ENCODE measurements around the gene SRGAP1. TPM values are rescaled to one million over a fixed set of nuclear protein-coding genes. Genes with fewer than 3 reads are reported as not detected.
"Not testable (repeated sequence)": the region's sequence is repeated elsewhere in the genome, so short reads cannot be mapped to it uniquely, and the experiment has no call there.

Gene SRGAP1
- total RNA-seq, 6 experiments from 2014 or later: 1.3 to 5.0 (median 3.0) TPM

GRCh38 chr12:64016521-64016920 lies 172.0 kb downstream of the SRGAP1 start:
- ATAC-seq: no peak
- intact Hi-C loops (cut with DNase I): no loop called here
- Histone ChIP-seq H3K4me3 (no peak overlapping the region), H3K36me3 (no peaks in the 10 kb centered on the region), H3K27ac (no peak overlapping the region), H3K27me3 (no peaks in the 10 kb centered on the region), H3K4me1 (no peaks in the 10 kb centered on the region), H3K9me3 (no peaks in the 10 kb centered on the region)
- 63% methylated on average over 5 of the region's 5 CpGs for WGBS (ENCODE audit: insufficient coverage, low coverage, low lambda C conversion rate, missing lambda C conversion rate)
- no peak for TF ChIP-seq CTCF (IDR thresholded peaks at IDR 0.05)
- no peak for TF ChIP-seq POLR2A (IDR thresholded peaks at IDR 0.05)
- no peak for DNase-seq

- H3K4me3 ChIP-seq; ATAC-seq; H3K9me3 ChIP-seq; H3K27ac ChIP-seq; H3K4me1 ChIP-seq; DNase-seq; H3K27me3 ChIP-seq; H3K36me3 ChIP-seq; intact Hi-C loops (cut with DNase I): not testable (repeated sequence)
- 89% methylated on average over 8 of the region's 8 CpGs for WGBS (ENCODE audit: insufficient coverage, low coverage, low lambda C conversion rate, missing lambda C conversion rate)
These were observed 173.6 kb downstream of the SRGAP1 start for GRCh38 chr12:64018116-64018515.

- Histone ChIP-seq H3K36me3 (no peaks in the 10 kb centered on the region), H3K4me1 (no peaks in the 10 kb centered on the region), H3K27ac (no peak overlapping the region), H3K9me3 (no peaks in the 10 kb centered on the region), H3K4me3 (no peak overlapping the region), H3K27me3 (no peaks in the 10 kb centered on the region)
- ATAC-seq (no peak), DNase-seq (no peak)
- no peak for TF ChIP-seq CTCF (IDR thresholded peaks at IDR 0.05)
- no peak for TF ChIP-seq POLR2A (IDR thresholded peaks at IDR 0.05)
- intact Hi-C loops (cut with DNase I): no loop called here
These were observed 174.0 kb downstream of the SRGAP1 start for GRCh38 chr12:64018524-64018923.

- WGBS (ENCODE audit: insufficient coverage, low coverage, low lambda C conversion rate, missing lambda C conversion rate): 79% methylated on average over 2 of the region's 2 CpGs
- no peak for DNase-seq
- no peaks in the 10 kb centered on the region for H3K36me3 ChIP-seq
- ATAC-seq: no peak
- TF ChIP-seq CTCF (IDR thresholded peaks at IDR 0.05): no peak
- no peak for TF ChIP-seq POLR2A (IDR thresholded peaks at IDR 0.05)
- no peaks in the 10 kb centered on the region for H3K4me1 ChIP-seq
- H3K9me3 ChIP-seq: no peaks in the 10 kb centered on the region
- H3K27ac ChIP-seq: no peak overlapping the region
- no peaks in the 10 kb centered on the region for H3K27me3 ChIP-seq
- no peak overlapping the region for H3K4me3 ChIP-seq
- intact Hi-C loops (cut with DNase I): no loop called here
These were observed 174.6 kb downstream of the SRGAP1 start for GRCh38 chr12:64019101-64019500.

GRCh38 chr12:64019654-64020053 lies 175.2 kb downstream of the SRGAP1 start:
- Histone ChIP-seq H3K4me1 (no peaks in the 10 kb centered on the region), H3K36me3 (no peaks in the 10 kb centered on the region), H3K9me3 (no peaks in the 10 kb centered on the region), H3K4me3 (no peak overlapping the region), H3K27me3 (no peaks in the 10 kb centered on the region), H3K27ac (no peak overlapping the region)
- intact Hi-C loops (cut with DNase I): no loop called here
- ATAC-seq (no peak), DNase-seq (no peak)
- TF ChIP-seq POLR2A (IDR thresholded peaks at IDR 0.05): no peak
- TF ChIP-seq CTCF (IDR thresholded peaks at IDR 0.05): no peak
- WGBS (ENCODE audit: insufficient coverage, low coverage, low lambda C conversion rate, missing lambda C conversion rate): 67% methylated on average over 1 of the region's 1 CpG

Data from right lobe of liver (tissue), 6 donors.